Fibroblast of the aortic adventitia (primary cell): ENCODE data around the gene PKP2. TPM values are rescaled to one million over a fixed set of nuclear protein-coding genes. Genes with fewer than 3 reads are reported as not detected.

Experiments
- DNase-seq: peaks from one replicate; pipeline ENCODE4 v3.0.0-alpha.2; 2010; ENCODE audit warnings: low read depth
- H3K4me3 ChIP-seq: 2 replicates; pipeline ENCODE4 v1.5.1; 2011; ENCODE audit warnings: low read depth, mild to moderate bottlenecking, control low read depth, low read length, moderate library complexity
- CTCF ChIP-seq: IDR thresholded peaks from 2 replicates; pipeline ENCODE4 v1.5.1; 2011; ENCODE audit warnings: mild to moderate bottlenecking, low read length, control low read depth, inconsistent platforms; ENCODE audit not compliant: insufficient read depth
- total RNA-seq: library from RNA; depleted of rRNA; stranded (reverse); fragments of >200 nt; gene quantifications from 2 replicates; pipeline ENCODE4 v1.2.3, GENCODE V29; 2012; ENCODE audit warnings: low replicate concordance

Gene PKP2
- total RNA-seq, 1 donor, result 0.45 TPM

- no peak overlapping the region for H3K4me3 ChIP-seq
- DNase-seq, result no peak
- TF ChIP-seq CTCF, result no peak
Observed at GRCh38 chr12:32804301-32804700, 92.3 kb downstream of the PKP2 start.

GRCh38 chr12:32801269-32801980 is 95.2 kb downstream of the PKP2 start:
- TF ChIP-seq CTCF, result no peak
- no peak for DNase-seq
- H3K4me3 ChIP-seq, result no peak overlapping the region

- DNase-seq, result no peak
- TF ChIP-seq CTCF, result no peak
- H3K4me3 ChIP-seq, result no peak overlapping the region
Observed at GRCh38 chr12:32794281-32794680, 102.3 kb downstream of the PKP2 start.

GRCh38 chr12:32789916-32790315 is 106.7 kb downstream of the PKP2 start:
- no peak for TF ChIP-seq CTCF
- no peak for DNase-seq
- H3K4me3 ChIP-seq, result no peak overlapping the region

- DNase-seq, result no peak
- TF ChIP-seq CTCF, result no peak
- H3K4me3 ChIP-seq, result no peak overlapping the region
Observed at GRCh38 chr12:32789446-32789845, 107.1 kb downstream of the PKP2 start.

- TF ChIP-seq CTCF, result no peak
- H3K4me3 ChIP-seq, result no peak overlapping the region
Observed at GRCh38 chr12:32788405-32788804, 108.2 kb downstream of the PKP2 start.

GRCh38 chr12:32785557-32785956 is 111.0 kb downstream of the PKP2 start:
- DNase-seq, result no peak
- TF ChIP-seq CTCF, result no peak
- H3K4me3 ChIP-seq, result no peak overlapping the region

More at GRCh38 chr12:32788405-32788804, 108.2 kb downstream of the PKP2 start:
- no peak for DNase-seq
